Measurements from ENCODE around the gene BEST1.

The BEST1 gene

GRCh38 chr11:61950035-61950547 is at the start of gene BEST1:
BEST1 (plus strand) TSS chr11:61950351; CDS start chr11:61951807, 1,456 bp downstream.
- DNase-seq (ENCODE audit: low read depth in 2 of 2) = no peak

GRCh38 chr11:61901397-61901796 is 48.8 kb upstream of the BEST1 start:
- DNase-seq (ENCODE audit: low read depth in 2 of 2) = no peak

GRCh38 chr11:61902313-61902712 is 47.8 kb upstream of the BEST1 start:
- DNase-seq (ENCODE audit: low read depth in 2 of 2) = no peak

- DNase-seq (ENCODE audit: low read depth in 2 of 2) = no peak
Observed at GRCh38 chr11:61903845-61904244, 46.3 kb upstream of the BEST1 start.

GRCh38 chr11:61904539-61905048 is 45.6 kb upstream of the BEST1 start:
- DNase-seq (ENCODE audit: low read depth in 2 of 2) = no peak

- no peak for DNase-seq (ENCODE audit: low read depth in 2 of 2)
Observed at GRCh38 chr11:61905067-61905696, 45.0 kb upstream of the BEST1 start.

GRCh38 chr11:61905801-61906521 is 44.2 kb upstream of the BEST1 start:
- no peak for DNase-seq (ENCODE audit: low read depth in 2 of 2)

- no peak for DNase-seq (ENCODE audit: low read depth in 2 of 2)
Observed at GRCh38 chr11:61906522-61906909, 43.6 kb upstream of the BEST1 start.

- DNase-seq (ENCODE audit: low read depth in 2 of 2) = no peak
Observed at GRCh38 chr11:61907282-61907681, 42.9 kb upstream of the BEST1 start.

- DNase-seq (ENCODE audit: low read depth in 2 of 2) = no peak
Observed at GRCh38 chr11:61907871-61908729, 42.1 kb upstream of the BEST1 start.

- no peak for DNase-seq (ENCODE audit: low read depth in 2 of 2)
Observed at GRCh38 chr11:61908730-61909316, 41.3 kb upstream of the BEST1 start.

- DNase-seq (ENCODE audit: low read depth in 2 of 2) = no peak
Observed at GRCh38 chr11:61910187-61911127, 39.7 kb upstream of the BEST1 start.

GRCh38 chr11:61911128-61911700 is 38.9 kb upstream of the BEST1 start:
- DNase-seq (ENCODE audit: low read depth in 2 of 2) = no peak

- DNase-seq (ENCODE audit: low read depth in 2 of 2) = no peak
Observed at GRCh38 chr11:61911701-61912529, 38.2 kb upstream of the BEST1 start.

GRCh38 chr11:61912530-61912898 is 37.6 kb upstream of the BEST1 start:
- no peak for DNase-seq (ENCODE audit: low read depth in 2 of 2)

- DNase-seq (ENCODE audit: low read depth in 2 of 2) = no peak
Observed at GRCh38 chr11:61912991-61913698, 37.0 kb upstream of the BEST1 start.

- DNase-seq (ENCODE audit: low read depth in 2 of 2) = no peak
Observed at GRCh38 chr11:61913699-61914395, 36.3 kb upstream of the BEST1 start.

Measured in stimulated activated CD8-positive, alpha-beta memory T cell treated with anti-CD3 and anti-CD28 coated beads, Interleukin-15, amount 100 ng/mL, for 4 hours (primary cell).